Neural cell (in vitro differentiated cells): ENCODE data around the gene TLX2. TPM values are rescaled to one million over a fixed set of nuclear protein-coding genes. Genes with fewer than 3 reads are reported as not detected.

Experiments
- H2AFZ ChIP-seq: fragments of 200-600, 300-800 bp; sonication (generic), shearing (Covaris generic); 2 replicates; pipeline ENCODE4 v1.6.0; 2014; ENCODE audit warnings: low read depth, mild to moderate bottlenecking, antibody characterized with exemption, low read length, moderate library complexity
- H3F3A ChIP-seq: fragments of 200-600 bp; shearing (Covaris generic); 2 replicates; pipeline ENCODE4 v1.6.1; 2016; ENCODE audit warnings: mild to moderate bottlenecking, moderate library complexity, mixed read lengths, antibody characterized with exemption, low read length; ENCODE audit not compliant: insufficient read depth, poor library complexity, severe bottlenecking
- H3K27ac ChIP-seq: fragments of 200-600, 300-800 bp; sonication (generic), shearing (Covaris generic); 2 replicates; pipeline ENCODE4 v1.5.1; 2014; ENCODE audit warnings: mild to moderate bottlenecking, low read length, moderate library complexity
- H3K27me3 ChIP-seq: fragments of 300-800, 200-600 bp; sonication (generic), shearing (Covaris generic); 2 replicates; pipeline ENCODE4 v1.6.0; 2014; ENCODE audit warnings: mild to moderate bottlenecking, low read depth, low read length, moderate library complexity; ENCODE audit not compliant: insufficient read depth
- H3K36me3 ChIP-seq: fragments of 300-800, 200-600 bp; sonication (generic), shearing (Covaris generic); 2 replicates; pipeline ENCODE4 v1.5.1; 2014; ENCODE audit warnings: mild to moderate bottlenecking, antibody characterized with exemption, low read length, moderate library complexity; ENCODE audit not compliant: insufficient read depth
- H3K4me2 ChIP-seq: fragments of 300-800, 200-600 bp; sonication (generic), shearing (Covaris generic); 2 replicates; pipeline ENCODE4 v1.6.0; 2014; ENCODE audit warnings: mild to moderate bottlenecking, low read length
- H3K4me3 ChIP-seq: fragments of 300-800, 200-600 bp; sonication (generic), shearing (Covaris generic); 2 replicates; pipeline ENCODE4 v1.5.1; 2014; ENCODE audit warnings: mild to moderate bottlenecking, low read length, moderate library complexity
- H3K79me2 ChIP-seq: fragments of 200-600 bp; shearing (Covaris generic); replicated peaks from 2 replicates; pipeline ENCODE4 v1.6.0; 2014; ENCODE audit warnings: mild to moderate bottlenecking, low read length, moderate library complexity; ENCODE audit not compliant: insufficient read depth
- H3K9ac ChIP-seq: fragments of 300-800, 200-600 bp; sonication (generic), shearing (Covaris generic); 2 replicates; pipeline ENCODE4 v1.6.1; 2016; ENCODE audit warnings: mild to moderate bottlenecking, low read length, mixed read lengths
- H3K9me2 ChIP-seq: fragments of 200-600 bp; shearing (Covaris generic); 2 replicates; pipeline ENCODE4 v1.6.1; 2016; ENCODE audit warnings: mild to moderate bottlenecking, low read length, mixed read lengths; ENCODE audit not compliant: insufficient read depth
- H3K9me3 ChIP-seq: fragments of 200-600, 300-800 bp; sonication (generic), shearing (Covaris generic); 2 replicates; pipeline ENCODE4 v1.6.1; 2016; ENCODE audit warnings: mild to moderate bottlenecking, mixed run types, low read length, moderate library complexity, mixed read lengths
- H4K20me1 ChIP-seq: fragments of 200-600 bp; shearing (Covaris generic); 2 replicates; pipeline ENCODE4 v1.6.1; 2016; ENCODE audit warnings: mild to moderate bottlenecking, mixed run types; ENCODE audit not compliant: insufficient read depth
- CTCF ChIP-seq: fragments of 450-650 bp; IDR thresholded peaks from 2 replicates; pipeline ENCODE4 v1.5.1; 2014; ENCODE audit warnings: antibody characterized with exemption, mild to moderate bottlenecking, moderate library complexity; ENCODE audit not compliant: poor library complexity, severe bottlenecking
- EP300 ChIP-seq: fragments of 450-650 bp; conservative IDR thresholded peaks from 2 replicates; pipeline ENCODE4 v1.6.1; 2014; ENCODE audit warnings: antibody characterized with exemption, mild to moderate bottlenecking, moderate library complexity; ENCODE audit not compliant: poor library complexity, severe bottlenecking
- EZH2 ChIP-seq: fragments of 200-600, 300-800 bp; shearing (Covaris generic), sonication (generic); IDR thresholded peaks from 2 replicates; pipeline ENCODE4 v1.6.1; 2014; ENCODE audit warnings: antibody characterized with exemption, low read length, borderline replicate concordance, mild to moderate bottlenecking; ENCODE audit not compliant: insufficient read depth, poor library complexity, severe bottlenecking
- MXI1 ChIP-seq: fragments of 450-650 bp; conservative IDR thresholded peaks from 2 replicates; pipeline ENCODE4 v1.6.1; 2014; ENCODE audit warnings: antibody characterized with exemption, mild to moderate bottlenecking; ENCODE audit not compliant: poor library complexity, severe bottlenecking
- POLR2AphosphoS5 ChIP-seq: IDR thresholded peaks from 2 replicates; pipeline ENCODE4 v1.6.1; 2012
- RAD21 ChIP-seq: fragments of 450-650 bp; conservative IDR thresholded peaks from 2 replicates; pipeline ENCODE4 v1.6.1; 2014; ENCODE audit warnings: antibody characterized with exemption, mild to moderate bottlenecking, moderate library complexity
- REST ChIP-seq: IDR thresholded peaks from 2 replicates; pipeline ENCODE4 v1.6.1; 2012; ENCODE audit warnings: borderline replicate concordance
- SMC3 ChIP-seq: fragments of 450-650 bp; conservative IDR thresholded peaks from 2 replicates; pipeline ENCODE4 v1.6.1; 2014; ENCODE audit warnings: antibody characterized with exemption, mild to moderate bottlenecking, moderate library complexity; ENCODE audit not compliant: poor library complexity
- TAF1 ChIP-seq: IDR thresholded peaks from 2 replicates; pipeline ENCODE4 v1.6.1; 2012; ENCODE audit warnings: low read depth
- polyA plus RNA-seq: library from polyadenylated mRNA; depleted of rRNA; stranded (reverse); fragments of >200 nt; gene quantifications from 2 replicates; pipeline ENCODE4 v1.2.3, GENCODE V29; 2014

TLX2 gene
- polyA plus RNA-seq, 1 donor from 2014 or later = not detected

GRCh38 chr2:74522516-74522915 lies 8.3 kb downstream of the TLX2 start:
- Histone ChIP-seq H3K9me3 (no peaks in the 10 kb centered on the region), H3K4me2 (no peak overlapping the region), H3F3A (no peaks in the 10 kb centered on the region), H3K4me3 (no peak overlapping the region), H3K36me3 (no peaks in the 10 kb centered on the region), H3K27me3 (peaks cover 48% of the 10 kb centered on the region), H3K9ac (no peak overlapping the region), H3K9me2 (no peaks in the 10 kb centered on the region), H3K27ac (no peak overlapping the region), H2AFZ (no peak overlapping the region), H3K79me2 (no peaks in the 10 kb centered on the region), H4K20me1 (no peaks in the 10 kb centered on the region)
- TF ChIP-seq MXI1 (no peak), CTCF (no peak), TAF1 (no peak), POLR2AphosphoS5 (no peak), SMC3 (no peak), EP300 (no peak), EZH2 (no peak), REST (no peak), RAD21 (no peak)

GRCh38 chr2:74524005-74524404 lies 9.8 kb downstream of the TLX2 start:
- peaks cover 33% of the 10 kb centered on the region for H3K27me3 ChIP-seq
- no peak overlapping the region for H3K4me3 ChIP-seq
- no peaks in the 10 kb centered on the region for H3K9me2 ChIP-seq
- H4K20me1 ChIP-seq = no peaks in the 10 kb centered on the region
- H3K9me3 ChIP-seq = no peaks in the 10 kb centered on the region
- no peak overlapping the region for H2AFZ ChIP-seq
- no peak overlapping the region for H3K9ac ChIP-seq
- no peak overlapping the region for H3K4me2 ChIP-seq
- TF ChIP-seq TAF1 (no peak), MXI1 (no peak), EP300 (no peak), RAD21 (no peak), SMC3 (no peak), EZH2 (no peak), POLR2AphosphoS5 (no peak), CTCF (no peak), REST (no peak)
- H3K36me3 ChIP-seq = no peaks in the 10 kb centered on the region
- H3K27ac ChIP-seq = no peak overlapping the region
- no peaks in the 10 kb centered on the region for H3F3A ChIP-seq
- peaks cover 9% of the 10 kb centered on the region for H3K79me2 ChIP-seq
